Lower lobe of right lung (tissue), 2 donors: ENCODE results near the gene MAD2L2. TPM values are rescaled to one million over a fixed set of nuclear protein-coding genes. Genes with fewer than 3 reads are reported as not detected.

ENCODE experiments used
- ATAC-seq, 2 donors: fragments of 200-7000 bp; cut with Tn5 transposase; one replicate each; pipeline ENCODE4 v1.9.1; 2020 to 2022; ENCODE audit warnings: mild to moderate bottlenecking in 2 of 2, moderate library complexity in 2 of 2
- DNase-seq: peaks from one replicate; pipeline ENCODE4 v3.0.0-alpha.2; 2020
- H3K27ac ChIP-seq: fragments of 200-600 bp; one replicate; pipeline ENCODE4 v1.8.0; 2022
- H3K27me3 ChIP-seq: fragments of 200-600 bp; one replicate; pipeline ENCODE4 v1.8.0; 2022; ENCODE audit warnings: low read depth
- H3K36me3 ChIP-seq: fragments of 200-600 bp; one replicate; pipeline ENCODE4 v1.8.0; 2022; ENCODE audit warnings: mild to moderate bottlenecking
- H3K4me1 ChIP-seq: fragments of 200-600 bp; one replicate; pipeline ENCODE4 v1.8.0; 2022
- H3K4me3 ChIP-seq: fragments of 200-600 bp; one replicate; pipeline ENCODE4 v1.8.0; 2022; ENCODE audit warnings: mild to moderate bottlenecking
- H3K9me3 ChIP-seq: fragments of 200-600 bp; one replicate; pipeline ENCODE4 v1.8.0; 2022
- CTCF ChIP-seq: fragments of 200-600 bp; IDR thresholded peaks from one replicate; pipeline ENCODE4 v1.8.0; 2022; ENCODE audit warnings: antibody characterized with exemption, mild to moderate bottlenecking
- intact Hi-C: fragments of 100-400 bp; cut with DNase I; formaldehyde crosslinking; loops from one replicate; pipeline ENCODE4 v1.11.0; 2022
- total RNA-seq: library from RNA; stranded (reverse); fragmentation: NEBNext Ultra II Directional; extraction: Animal tissue kit (Norgen Biotek cat#: 25700); gene quantifications from one replicate; pipeline ENCODE4 v1.2.1, GENCODE V29; 2021
- donor health status: DM: no; HTN: yes; CAD: no; lungs with severe emphysema.

Gene MAD2L2
- total RNA-seq, 1 donor from 2014 or later = 20.8 TPM

- intact Hi-C loops = no loop called here
- Histone ChIP-seq H3K9me3 (no peaks in the 10 kb centered on the region), H3K27me3 (peaks cover 39% of the 10 kb centered on the region), H3K4me1 (no peaks in the 10 kb centered on the region), H3K36me3 (no peaks in the 10 kb centered on the region), H3K27ac (no peak overlapping the region), H3K4me3 (no peak overlapping the region)
- ATAC-seq (no peak), DNase-seq (no peak)
- TF ChIP-seq CTCF = no peak
Observed at GRCh38 chr1:11704691-11705475, 23.9 kb upstream of the MAD2L2 start.

- Histone ChIP-seq H3K36me3 (no peaks in the 10 kb centered on the region), H3K27ac (no peak overlapping the region), H3K4me1 (no peaks in the 10 kb centered on the region), H3K9me3 (no peaks in the 10 kb centered on the region), H3K4me3 (no peak overlapping the region), H3K27me3 (peaks cover 36% of the 10 kb centered on the region)
- no peak for TF ChIP-seq CTCF
- ATAC-seq (no peak), DNase-seq (no peak)
- intact Hi-C loops = no loop called here
Observed at GRCh38 chr1:11704194-11704529, 23.2 kb upstream of the MAD2L2 start.

GRCh38 chr1:11703357-11704193, 22.6 kb upstream of the MAD2L2 start:
- H3K4me1 ChIP-seq = no peaks in the 10 kb centered on the region
- ATAC-seq = no peak
- H3K36me3 ChIP-seq = no peaks in the 10 kb centered on the region
- no peak for DNase-seq
- intact Hi-C loops = no loop called here
- no peak overlapping the region for H3K4me3 ChIP-seq
- TF ChIP-seq CTCF = no peak
- no peaks in the 10 kb centered on the region for H3K9me3 ChIP-seq
- no peak overlapping the region for H3K27ac ChIP-seq
- peaks cover 32% of the 10 kb centered on the region for H3K27me3 ChIP-seq

- H3K36me3 ChIP-seq = no peaks in the 10 kb centered on the region
- H3K27ac ChIP-seq = no peak overlapping the region
- TF ChIP-seq CTCF = no peak
- no peak for ATAC-seq
- H3K27me3 ChIP-seq = peaks cover 32% of the 10 kb centered on the region
- no peak overlapping the region for H3K4me3 ChIP-seq
- intact Hi-C loops = no loop called here
- H3K4me1 ChIP-seq = no peaks in the 10 kb centered on the region
- DNase-seq = no peak
- H3K9me3 ChIP-seq = no peaks in the 10 kb centered on the region
Observed at GRCh38 chr1:11701981-11702803, 21.2 kb upstream of the MAD2L2 start.

GRCh38 chr1:11701551-11701961, 20.6 kb upstream of the MAD2L2 start:
- H3K36me3 ChIP-seq = no peaks in the 10 kb centered on the region
- no peak overlapping the region for H3K27ac ChIP-seq
- intact Hi-C loops = no loop called here
- no peak for ATAC-seq
- no peaks in the 10 kb centered on the region for H3K9me3 ChIP-seq
- DNase-seq = no peak
- H3K4me3 ChIP-seq = no peak overlapping the region
- no peaks in the 10 kb centered on the region for H3K4me1 ChIP-seq
- no peak for TF ChIP-seq CTCF
- peaks cover 32% of the 10 kb centered on the region for H3K27me3 ChIP-seq
